ENCODE measurements around the gene AMDHD1.
"Not testable (repeated sequence)": the region's sequence is repeated elsewhere in the genome, so short reads cannot be mapped to it uniquely, and the experiment has no call there.

AMDHD1 gene

GRCh38 chr12:95966287-95966870, 23.2 kb downstream of the AMDHD1 start:
- no peak for DNase-seq (ENCODE audit: low spot score)

- DNase-seq (ENCODE audit: low spot score), result no peak
Measured at GRCh38 chr12:95967301-95967700, 24.2 kb downstream of the AMDHD1 start.

- not testable (repeated sequence) for DNase-seq (ENCODE audit: low spot score)
Measured at GRCh38 chr12:95969116-95969515, 26.0 kb downstream of the AMDHD1 start.

DNA sequence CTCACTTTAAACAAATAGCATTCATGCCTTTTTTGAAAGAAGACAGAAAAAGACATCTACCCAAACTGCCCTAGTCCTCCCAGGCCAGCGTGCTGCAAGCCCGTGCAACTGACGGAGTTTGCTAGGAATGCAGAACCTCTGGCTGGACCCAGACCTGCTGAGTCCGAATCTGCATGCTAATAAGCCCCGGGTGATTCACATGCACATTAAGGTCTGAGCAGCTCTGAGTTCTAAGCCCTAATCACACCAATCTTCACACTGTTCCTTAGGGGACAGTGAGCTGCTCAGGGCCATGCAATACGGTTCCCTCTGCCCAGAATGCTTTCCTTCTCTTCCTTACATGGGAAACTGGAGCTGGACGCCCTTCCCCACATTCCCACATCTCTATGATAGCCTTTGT, 27.8 kb downstream of the AMDHD1 start:
- DNase-seq (ENCODE audit: low spot score), result no peak

- DNase-seq (ENCODE audit: low spot score), result no peak
Measured at GRCh38 chr12:95972832-95973456, 29.8 kb downstream of the AMDHD1 start.

- DNase-seq (ENCODE audit: low spot score), result no peak
Measured at GRCh38 chr12:95974358-95974757, 31.2 kb downstream of the AMDHD1 start.

DNA sequence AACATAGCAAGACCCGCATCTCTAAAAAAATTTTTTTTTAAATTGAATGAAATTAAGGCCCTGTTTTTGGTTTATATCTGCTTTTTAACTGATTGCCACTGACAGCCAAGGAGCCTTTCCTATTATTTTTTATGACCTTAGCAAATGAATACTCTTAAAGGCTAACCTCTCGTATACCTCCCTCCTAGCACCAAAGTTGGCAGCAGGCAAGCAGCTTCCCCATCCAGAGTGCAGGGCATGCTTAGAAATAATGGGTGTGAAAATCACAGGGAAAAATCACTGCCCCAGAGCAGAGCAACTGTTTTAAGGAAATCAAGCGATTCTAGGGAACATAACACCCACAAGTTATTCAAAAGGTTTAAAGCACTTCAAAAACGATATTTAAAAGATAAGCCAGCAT, 32.4 kb downstream of the AMDHD1 start:
- no peak for DNase-seq (ENCODE audit: low spot score)

- no peak for DNase-seq (ENCODE audit: low spot score)
Measured at GRCh38 chr12:95976416-95976832, 33.3 kb downstream of the AMDHD1 start.

- no peak for DNase-seq (ENCODE audit: low spot score)
Measured at GRCh38 chr12:95977764-95978305, 34.7 kb downstream of the AMDHD1 start.

DNA sequence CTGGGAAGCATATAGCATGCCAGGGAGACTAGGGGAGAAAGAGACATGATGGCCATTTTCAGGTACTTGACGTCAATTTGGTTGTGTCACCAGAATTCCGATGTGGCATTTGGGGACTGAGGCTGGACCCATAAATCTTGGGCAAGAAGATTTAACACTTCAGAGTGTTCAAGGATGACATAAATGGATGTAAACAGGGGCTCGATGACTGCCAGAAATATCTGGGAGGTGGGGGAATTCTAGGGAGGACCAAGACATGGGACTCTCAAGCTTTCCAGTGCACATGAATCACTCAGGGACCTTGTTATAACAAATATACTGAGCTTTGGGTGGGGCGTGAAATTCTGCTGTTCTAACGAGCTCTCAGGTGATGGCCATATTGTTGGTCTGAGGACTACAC, 35.2 kb downstream of the AMDHD1 start:
- no peak for DNase-seq (ENCODE audit: low spot score)

DNA sequence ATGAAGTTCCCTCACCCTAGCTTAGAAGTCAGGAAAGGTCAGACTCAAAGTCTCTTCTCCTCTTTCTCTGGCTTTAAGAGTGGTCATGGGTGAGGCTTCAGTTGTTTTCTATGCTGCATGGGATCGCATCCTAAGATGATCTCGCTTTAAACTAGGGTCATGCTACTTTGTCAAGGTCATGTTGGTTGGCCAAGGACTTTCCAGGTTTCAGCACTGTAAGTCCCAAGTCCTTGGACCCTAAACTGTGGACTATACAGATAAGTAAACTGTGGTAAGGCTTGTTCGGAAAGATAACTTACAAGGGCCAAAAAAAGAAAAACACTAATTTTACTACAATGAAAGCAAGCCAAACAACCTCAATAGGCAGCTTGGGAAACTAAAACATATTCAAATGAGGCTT, 35.6 kb downstream of the AMDHD1 start:
- no peak for DNase-seq (ENCODE audit: low spot score)

DNA sequence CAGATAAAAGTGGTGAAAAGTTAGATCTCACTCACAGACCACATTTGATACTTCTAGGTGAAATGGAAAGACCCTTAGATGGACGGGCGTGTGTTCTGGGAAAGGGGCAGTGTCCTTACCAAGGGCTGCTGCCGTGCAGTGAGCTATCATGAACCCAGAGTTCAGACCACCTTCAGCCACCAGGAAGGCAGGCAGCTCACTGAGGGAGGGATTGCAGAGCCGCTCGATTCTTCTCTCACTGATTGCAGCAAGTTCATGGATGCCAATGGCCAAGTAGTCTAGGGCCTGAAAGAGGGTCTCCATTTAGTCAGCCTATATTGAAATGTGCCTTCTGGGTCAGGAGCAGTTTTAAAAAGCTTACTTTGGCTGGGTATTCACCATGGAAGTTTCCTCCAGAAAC, 37.3 kb downstream of the AMDHD1 start:
- no peak for DNase-seq (ENCODE audit: low spot score)

GRCh38 chr12:95982602-95983001, 39.5 kb downstream of the AMDHD1 start:
- no peak for DNase-seq (ENCODE audit: low spot score)

GRCh38 chr12:95984682-95985081, 41.6 kb downstream of the AMDHD1 start:
- no peak for DNase-seq (ENCODE audit: low spot score)

GRCh38 chr12:95986635-95987570, 43.8 kb downstream of the AMDHD1 start:
- no peak for DNase-seq (ENCODE audit: low spot score)

DNA sequence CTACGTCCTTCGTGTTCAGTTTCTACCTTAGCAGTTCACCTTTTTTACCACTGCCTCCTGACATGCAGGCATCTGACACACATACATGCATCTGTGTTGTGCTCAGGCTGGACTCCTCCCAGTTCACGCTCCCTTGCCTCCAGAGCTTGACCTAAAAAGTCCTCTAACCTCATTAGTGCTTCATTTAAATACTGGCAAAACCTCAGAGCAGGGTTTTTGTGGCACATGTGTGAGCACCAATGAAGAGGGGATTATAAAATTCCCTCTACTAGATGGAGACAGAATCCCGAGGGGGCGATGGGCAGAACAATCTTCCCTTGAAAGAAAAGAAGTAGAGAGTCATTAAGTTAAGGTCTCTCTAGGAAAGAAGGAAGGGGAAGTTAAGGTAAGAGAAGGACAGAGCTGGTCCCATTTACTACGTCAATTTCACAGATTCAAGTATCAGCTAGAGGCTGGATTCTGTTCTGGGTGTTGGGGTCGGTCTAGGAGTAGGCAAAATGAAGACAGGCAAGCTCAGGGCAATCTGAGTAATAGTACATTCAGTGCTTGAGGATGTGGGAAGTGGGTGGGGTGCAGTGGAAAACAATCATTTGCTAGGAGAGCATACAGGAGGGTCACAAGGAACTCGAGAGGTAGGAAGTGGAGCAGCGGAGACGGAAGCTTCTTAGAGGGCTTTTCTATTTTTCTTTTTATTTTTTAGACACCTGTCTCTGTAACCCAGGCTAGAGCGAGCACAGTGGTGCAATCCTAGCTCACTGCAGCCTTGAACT, 45.6 kb downstream of the AMDHD1 start:
- no peak for DNase-seq (ENCODE audit: low spot score)

DNA sequence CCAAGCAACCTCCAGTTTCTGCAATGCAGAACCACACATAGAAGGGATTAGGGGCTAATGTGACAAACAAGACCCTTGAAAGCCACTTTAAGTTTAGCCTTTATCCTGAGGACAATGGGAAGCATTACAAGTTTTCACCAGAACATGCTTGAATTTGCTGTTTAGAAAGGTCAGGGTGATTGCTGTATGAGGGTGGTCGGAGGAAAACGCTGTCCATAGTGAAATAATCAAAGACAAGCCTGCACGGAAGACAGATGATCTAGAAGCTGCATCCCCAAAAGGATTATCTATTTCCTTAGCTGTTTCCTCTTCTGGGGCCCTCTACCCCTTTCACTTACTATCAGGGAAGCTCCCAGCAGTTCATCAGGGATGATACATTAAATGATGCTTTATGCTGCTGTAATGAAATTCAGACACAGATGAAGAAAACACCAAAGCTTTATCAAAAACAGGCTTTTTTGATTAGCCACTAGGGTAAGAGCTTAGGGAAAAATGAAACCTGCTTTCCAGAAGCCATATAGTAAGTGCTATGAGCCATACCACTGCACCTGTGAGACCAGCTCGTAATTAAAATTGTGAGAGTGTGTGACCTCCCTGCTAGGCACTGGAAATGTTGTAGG, 46.5 kb downstream of the AMDHD1 start:
- DNase-seq (ENCODE audit: low spot score), result no peak

- no peak for DNase-seq (ENCODE audit: low spot score)
Measured at GRCh38 chr12:95990136-95990535, 47.0 kb downstream of the AMDHD1 start.

- no peak for DNase-seq (ENCODE audit: low spot score)
Measured at GRCh38 chr12:95993907-95994306, 50.8 kb downstream of the AMDHD1 start.

GRCh38 chr12:95994476-95994875, 51.3 kb downstream of the AMDHD1 start:
- no peak for DNase-seq (ENCODE audit: low spot score)

DNA sequence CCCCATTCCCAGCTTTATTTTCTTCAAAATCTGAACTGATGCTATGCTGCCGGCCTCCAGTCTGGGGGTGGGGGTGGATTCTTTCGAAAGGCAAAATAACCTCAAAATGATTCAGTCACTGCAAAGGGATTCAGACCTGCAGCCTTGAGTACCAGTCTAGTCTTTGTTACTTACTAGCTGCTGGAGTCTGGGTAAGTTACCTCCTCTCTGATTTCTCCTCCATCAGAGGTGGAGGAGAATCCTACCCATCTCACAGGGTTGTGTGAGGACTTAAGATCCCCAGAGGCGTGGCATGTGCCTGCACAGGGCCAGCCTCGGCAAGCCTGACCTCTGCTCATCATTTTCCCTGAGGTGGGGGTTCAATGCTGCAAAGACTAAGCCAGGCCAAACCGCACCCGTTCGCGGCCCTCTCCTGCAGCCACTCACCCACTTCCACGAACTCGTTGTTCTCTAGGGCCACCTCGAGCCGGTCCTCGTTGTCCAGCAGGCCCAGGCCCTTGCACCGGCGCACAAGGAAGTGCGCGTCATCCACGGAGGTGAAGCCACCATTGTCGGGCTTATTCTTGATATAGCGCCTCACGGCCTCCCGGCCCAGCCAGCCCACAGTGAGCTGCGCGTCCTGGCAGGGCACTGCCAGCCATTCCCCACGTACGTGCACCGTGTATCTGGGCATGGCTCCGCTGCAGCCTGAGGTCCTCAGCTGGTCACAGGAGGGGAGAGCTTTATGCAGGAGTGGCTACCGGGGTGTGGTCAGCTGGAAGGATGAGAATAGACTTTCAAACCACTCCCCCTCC, 52.3 kb downstream of the AMDHD1 start:
- DNase-seq (ENCODE audit: low spot score), result no peak

Measured in CD4-positive, alpha-beta T cell treated with Interleukin-6 at 100 ng/mL for 8 hours (primary cell).